ENCODE results near the gene TFB1M. TPM values are rescaled to one million over a fixed set of nuclear protein-coding genes. Genes with fewer than 3 reads are reported as not detected.

TFB1M gene
- total RNA-seq, 1 donor from 2014 or later, result 24.1 TPM

- no peak overlapping the region for H2AFZ ChIP-seq (replicated peaks)
- H3K9me3 Mint-ChIP-seq, result no peaks in the 10 kb centered on the region
- H3K79me2 ChIP-seq (ENCODE audit: low read depth), result no peaks in the 10 kb centered on the region
- no peaks in the 10 kb centered on the region for H3K27me3 ChIP-seq
- H3F3A ChIP-seq (ENCODE audit: low read depth), result peaks cover 12% of the 10 kb centered on the region
- peaks cover 6% of the 10 kb centered on the region for H3K36me3 ChIP-seq
- H3K4me3 Mint-ChIP-seq, result no peak overlapping the region
- TF ChIP-seq CTCF (IDR thresholded peaks at IDR 0.05), result no peak
- no peak for TF ChIP-seq EZH2 (IDR thresholded peaks at IDR 0.05)
- TF ChIP-seq EZH2phosphoT487 (IDR thresholded peaks at IDR 0.05), result no peak
- no peaks in the 10 kb centered on the region for H4K20me1 ChIP-seq (ENCODE audit: low read depth)
- H3K4me2 ChIP-seq, result no peak overlapping the region
- peaks cover 11% of the 10 kb centered on the region for H3K4me1 ChIP-seq
- H3K27me3 Mint-ChIP-seq (ENCODE audit: insufficient read depth, low read depth), result no peaks in the 10 kb centered on the region
- H3K27ac Mint-ChIP-seq, result peak overlapping the region; percentile 26
- H3K27ac ChIP-seq, result peak overlapping the region; percentile 74
- H3K9ac ChIP-seq, result peak overlapping the region; percentile 9
- no peak for DNase-seq (ENCODE audit: low spot score)
- no peak overlapping the region for H3K4me3 ChIP-seq
- peaks cover 36% of the 10 kb centered on the region for H3K36me3 Mint-ChIP-seq
- H3K4me1 Mint-ChIP-seq, result peaks cover 14% of the 10 kb centered on the region
- H3K9me3 ChIP-seq (ENCODE audit: low read depth), result no peaks in the 10 kb centered on the region
These were observed 60.9 kb downstream of the TFB1M start for GRCh38 chr6:155253337-155253736.

- Histone ChIP-seq H3K4me2 (no peak overlapping the region), H3K36me3 (peaks cover 6% of the 10 kb centered on the region), H3K27ac (no peak overlapping the region), H3K9ac (no peak overlapping the region), H3F3A (ENCODE audit: low read depth) (peaks cover 18% of the 10 kb centered on the region), H3K9me3 (ENCODE audit: low read depth) (no peaks in the 10 kb centered on the region), H2AFZ (replicated peaks) (no peak overlapping the region), H3K27me3 (no peaks in the 10 kb centered on the region), H3K79me2 (ENCODE audit: low read depth) (no peaks in the 10 kb centered on the region), H3K4me3 (no peak overlapping the region), H3K4me1 (peaks cover 11% of the 10 kb centered on the region), H4K20me1 (ENCODE audit: low read depth) (no peaks in the 10 kb centered on the region)
- Mint-ChIP-seq H3K27ac (no peak overlapping the region), H3K9me3 (no peaks in the 10 kb centered on the region), H3K4me3 (no peak overlapping the region), H3K4me1 (peaks cover 15% of the 10 kb centered on the region), H3K36me3 (peaks cover 36% of the 10 kb centered on the region), H3K27me3 (ENCODE audit: insufficient read depth, low read depth) (no peaks in the 10 kb centered on the region)
- TF ChIP-seq CTCF (IDR thresholded peaks at IDR 0.05) (no peak), EZH2 (IDR thresholded peaks at IDR 0.05) (no peak), EZH2phosphoT487 (IDR thresholded peaks at IDR 0.05) (no peak)
- DNase-seq (ENCODE audit: low spot score), result no peak
These were observed 61.7 kb downstream of the TFB1M start for GRCh38 chr6:155252581-155252980.

GRCh38 chr6:155250701-155251381, 63.4 kb downstream of the TFB1M start:
- no peaks in the 10 kb centered on the region for H3K9me3 Mint-ChIP-seq
- H3K27ac Mint-ChIP-seq, result no peak overlapping the region

More at GRCh38 chr6:155250701-155251381, 63.4 kb downstream of the TFB1M start:
- Histone ChIP-seq H3K27ac (no peak overlapping the region), H3K4me3 (no peak overlapping the region), H3K9me3 (ENCODE audit: low read depth) (no peaks in the 10 kb centered on the region), H3K79me2 (ENCODE audit: low read depth) (no peaks in the 10 kb centered on the region), H2AFZ (replicated peaks) (no peak overlapping the region), H3K36me3 (peaks cover 6% of the 10 kb centered on the region), H3F3A (ENCODE audit: low read depth) (peaks cover 18% of the 10 kb centered on the region), H3K27me3 (no peaks in the 10 kb centered on the region), H3K4me2 (no peak overlapping the region), H3K9ac (no peak overlapping the region), H4K20me1 (ENCODE audit: low read depth) (no peaks in the 10 kb centered on the region), H3K4me1 (peaks cover 11% of the 10 kb centered on the region)
- Mint-ChIP-seq H3K4me3 (no peak overlapping the region), H3K36me3 (peaks cover 40% of the 10 kb centered on the region), H3K27me3 (ENCODE audit: insufficient read depth, low read depth) (no peaks in the 10 kb centered on the region), H3K4me1 (peaks cover 15% of the 10 kb centered on the region)
- DNase-seq (ENCODE audit: low spot score), result no peak
- TF ChIP-seq EZH2phosphoT487 (IDR thresholded peaks at IDR 0.05) (no peak), CTCF (IDR thresholded peaks at IDR 0.05) (no peak), EZH2 (IDR thresholded peaks at IDR 0.05) (no peak)
